GM18907 (cell line): Measurements from ENCODE around the gene TBC1D10A.
A peak's percentile ranks its signal among the peaks of the same experiment; 100 is the strongest.

ENCODE experiments used
- ATAC-seq: cut with Tn5 transposase; IDR thresholded peaks from one replicate; pipeline ENCODE4 v1.9.1; 2021; ENCODE audit warnings: mild to moderate bottlenecking, moderate library complexity; ENCODE audit not compliant: unreplicated experiment

Gene TBC1D10A, protein sequence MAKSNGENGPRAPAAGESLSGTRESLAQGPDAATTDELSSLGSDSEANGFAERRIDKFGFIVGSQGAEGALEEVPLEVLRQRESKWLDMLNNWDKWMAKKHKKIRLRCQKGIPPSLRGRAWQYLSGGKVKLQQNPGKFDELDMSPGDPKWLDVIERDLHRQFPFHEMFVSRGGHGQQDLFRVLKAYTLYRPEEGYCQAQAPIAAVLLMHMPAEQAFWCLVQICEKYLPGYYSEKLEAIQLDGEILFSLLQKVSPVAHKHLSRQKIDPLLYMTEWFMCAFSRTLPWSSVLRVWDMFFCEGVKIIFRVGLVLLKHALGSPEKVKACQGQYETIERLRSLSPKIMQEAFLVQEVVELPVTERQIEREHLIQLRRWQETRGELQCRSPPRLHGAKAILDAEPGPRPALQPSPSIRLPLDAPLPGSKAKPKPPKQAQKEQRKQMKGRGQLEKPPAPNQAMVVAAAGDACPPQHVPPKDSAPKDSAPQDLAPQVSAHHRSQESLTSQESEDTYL

DNA sequence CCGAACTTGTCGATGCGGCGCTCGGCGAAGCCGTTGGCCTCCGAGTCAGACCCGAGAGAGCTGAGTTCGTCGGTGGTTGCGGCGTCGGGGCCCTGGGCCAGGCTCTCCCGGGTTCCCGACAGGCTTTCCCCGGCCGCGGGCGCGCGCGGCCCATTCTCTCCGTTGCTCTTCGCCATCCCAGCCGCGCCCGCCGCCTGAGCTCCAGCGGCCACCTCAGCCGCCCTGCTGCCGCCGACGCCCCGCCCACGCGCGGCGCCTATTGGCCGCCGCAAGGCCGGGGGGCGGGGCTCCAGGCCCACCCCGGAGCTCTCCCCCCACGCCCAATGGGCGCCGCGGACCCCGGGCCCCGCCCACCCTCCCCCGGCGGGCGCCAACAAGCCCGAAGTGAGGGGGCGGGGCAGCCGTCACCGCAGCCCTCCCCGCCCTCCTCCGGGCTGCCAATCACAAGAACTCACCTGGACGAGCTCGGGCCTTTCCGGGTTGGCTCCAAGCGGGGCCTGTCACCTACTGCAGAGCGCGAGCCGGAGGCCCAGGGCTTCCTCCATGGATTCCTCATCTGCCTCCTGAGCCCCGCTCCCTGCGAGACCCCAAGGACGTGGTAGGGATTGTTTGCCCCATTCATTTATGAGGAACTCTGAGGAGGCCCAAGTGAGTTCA, at the start of gene TBC1D10A:
TBC1D10A (minus strand) TSS at position 236 of the 657 bp plus-strand sequence; CDS start at position 176, 60 bp downstream.
- ATAC-seq: peak; percentile 80

DNA sequence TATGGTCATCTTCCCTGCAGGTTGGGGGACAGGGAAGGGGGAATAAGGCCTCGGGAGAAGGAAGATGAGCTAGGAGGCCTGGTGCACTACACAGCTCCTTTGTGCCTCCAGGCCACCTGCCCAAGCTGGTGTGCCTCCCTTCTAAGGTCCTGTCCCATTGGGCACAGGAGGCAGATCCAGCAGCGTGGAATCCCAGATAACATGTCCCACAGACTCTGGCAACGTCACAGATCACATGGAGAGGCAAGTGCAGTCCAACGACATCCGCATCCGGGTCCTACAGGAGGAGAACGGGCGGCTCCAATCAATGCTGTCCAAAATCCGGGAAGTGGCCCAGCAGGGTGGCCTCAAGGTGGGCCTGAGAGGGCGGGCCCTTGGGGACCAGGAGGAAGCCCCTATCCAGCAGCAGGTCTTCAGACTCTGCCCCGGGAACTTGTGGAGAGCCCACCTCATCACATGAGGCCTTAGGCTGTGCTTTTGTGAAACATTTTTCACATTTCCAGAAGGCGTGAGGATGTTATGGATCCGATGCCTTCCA, 48.6 kb upstream of the TBC1D10A start:
- ATAC-seq: no peak

DNA sequence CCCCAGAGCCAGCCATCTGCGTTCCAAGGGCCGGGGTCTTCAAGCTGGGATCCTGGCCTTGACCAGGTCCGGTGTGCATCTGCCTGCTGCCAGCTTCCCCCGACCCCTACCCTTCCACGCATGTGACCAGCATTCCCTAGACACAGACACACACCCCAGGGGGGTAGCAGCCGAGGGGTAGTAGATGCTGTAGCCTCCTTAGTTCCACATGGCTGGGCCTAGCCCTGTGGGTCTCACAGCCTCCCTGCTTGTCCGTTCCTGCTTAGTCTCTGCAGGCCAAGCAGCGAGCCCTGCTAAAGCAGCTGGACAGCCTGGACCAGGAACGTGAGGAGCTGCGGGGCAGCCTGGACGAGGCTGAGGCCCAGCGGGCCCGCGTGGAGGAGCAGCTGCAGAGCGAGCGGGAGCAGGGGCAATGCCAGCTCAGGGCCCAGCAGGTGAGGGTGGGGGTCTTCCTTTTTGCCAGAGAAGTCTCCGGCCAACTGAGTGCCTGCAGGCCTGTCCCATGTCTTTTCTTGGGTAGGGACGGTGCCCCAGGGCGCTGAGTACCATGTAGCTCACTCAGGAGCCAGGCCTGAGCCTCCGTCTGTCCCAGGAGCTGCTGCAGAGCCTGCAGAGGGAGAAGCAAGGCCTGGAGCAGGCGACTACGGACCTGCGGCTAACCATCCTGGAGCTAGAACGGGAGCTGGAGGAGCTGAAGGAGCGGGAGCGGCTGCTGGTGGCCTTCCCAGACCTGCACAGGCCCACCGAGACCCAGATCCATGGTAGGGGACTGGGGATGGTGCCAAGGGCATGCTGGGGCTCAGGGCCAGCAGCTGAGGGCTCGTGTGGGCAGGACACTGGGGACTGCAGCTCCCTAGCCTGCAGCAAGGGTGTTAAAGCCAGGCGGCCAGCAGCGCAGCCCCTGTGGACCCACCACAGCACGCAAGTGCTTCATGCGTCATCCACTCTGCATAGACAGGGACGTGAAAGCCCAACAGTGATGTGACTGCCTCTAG, 46.9 kb upstream of the TBC1D10A start:
- no peak for ATAC-seq

DNA sequence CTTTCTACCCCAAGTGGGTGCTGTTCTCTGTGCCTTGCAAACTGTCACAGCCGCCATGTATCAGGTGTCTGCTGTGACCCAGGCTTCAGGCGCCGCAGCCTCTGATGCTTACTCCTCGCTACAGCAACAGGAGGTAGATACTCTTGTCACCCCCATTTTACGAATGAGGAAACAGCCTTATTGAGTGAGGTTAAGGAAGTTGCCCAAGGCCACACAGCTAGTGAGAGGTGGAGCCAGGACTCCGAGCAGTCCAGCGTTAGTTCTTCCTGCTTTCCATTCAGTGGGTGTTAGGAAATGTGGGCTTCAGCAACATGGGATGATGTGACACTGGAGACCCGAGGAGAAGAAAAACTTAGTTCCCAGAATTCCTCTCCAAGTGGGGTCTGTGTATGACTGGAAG, 46.2 kb upstream of the TBC1D10A start:
- ATAC-seq: no peak

DNA sequence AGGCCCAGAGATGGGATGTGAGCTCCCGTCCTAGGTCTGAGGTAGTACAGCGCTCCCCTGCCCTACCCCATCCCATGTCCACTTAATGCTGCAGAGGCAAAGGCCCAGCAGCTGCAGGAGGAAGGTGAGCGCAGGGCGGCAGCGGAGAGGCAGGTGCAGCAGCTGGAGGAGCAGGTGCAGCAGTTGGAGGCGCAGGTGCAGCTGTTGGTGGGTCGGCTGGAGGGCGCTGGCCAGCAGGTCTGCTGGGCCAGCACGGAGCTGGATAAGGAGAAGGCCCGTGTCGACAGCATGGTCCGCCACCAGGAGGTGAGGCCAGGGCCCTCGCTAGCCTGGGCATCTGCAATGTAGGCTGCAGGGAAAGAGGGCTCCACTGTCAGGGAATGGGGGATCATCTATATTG, 45.2 kb upstream of the TBC1D10A start:
- ATAC-seq: no peak

DNA sequence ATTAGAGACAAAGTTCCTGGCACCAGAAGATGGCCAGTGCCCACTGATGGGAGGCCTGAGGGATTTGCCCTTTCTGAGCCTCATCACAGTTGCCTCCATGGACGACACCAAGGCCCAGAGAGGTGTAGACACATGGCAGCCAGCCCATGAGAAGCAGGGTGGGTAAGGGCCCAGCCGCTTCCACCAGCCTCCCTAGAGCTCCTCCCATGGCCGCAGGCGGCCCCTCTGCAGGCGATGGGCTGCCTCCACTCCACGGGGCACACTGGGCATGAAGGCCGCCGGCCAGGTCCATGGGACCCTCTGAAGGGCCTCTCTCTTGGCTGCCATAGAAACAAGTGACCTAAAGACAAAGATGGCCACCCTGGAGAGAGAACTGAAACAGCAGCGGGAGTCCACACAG, 44.6 kb upstream of the TBC1D10A start:
- no peak for ATAC-seq

DNA sequence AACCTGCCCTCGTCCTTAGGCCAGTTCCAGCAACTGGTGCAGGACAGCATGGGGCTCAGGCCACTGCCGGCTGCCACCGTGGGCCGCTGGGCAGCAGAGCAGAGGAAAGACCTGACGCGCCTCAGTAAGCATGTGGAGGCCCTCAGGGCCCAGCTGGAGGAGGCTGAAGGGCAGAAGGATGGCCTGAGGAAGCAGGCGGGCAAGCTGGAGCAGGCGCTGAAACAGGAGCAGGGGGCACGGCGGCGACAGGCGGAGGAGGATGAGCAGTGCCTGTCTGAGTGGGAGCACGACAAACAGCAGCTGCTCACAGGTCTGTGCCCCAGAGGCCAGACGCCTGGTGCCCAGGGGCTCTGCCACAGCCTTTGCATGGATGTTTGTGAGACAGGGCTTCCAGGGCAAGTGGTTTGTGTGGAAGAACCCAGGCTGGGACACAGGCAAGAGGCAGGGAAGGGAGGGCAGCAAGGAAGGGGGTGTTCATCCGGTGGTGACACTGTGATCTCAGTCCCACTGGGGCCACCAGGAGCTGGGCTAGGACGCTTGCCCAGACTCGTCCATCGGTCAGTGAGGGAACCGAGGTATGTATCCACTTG, 44.0 kb upstream of the TBC1D10A start:
- ATAC-seq: no peak

DNA sequence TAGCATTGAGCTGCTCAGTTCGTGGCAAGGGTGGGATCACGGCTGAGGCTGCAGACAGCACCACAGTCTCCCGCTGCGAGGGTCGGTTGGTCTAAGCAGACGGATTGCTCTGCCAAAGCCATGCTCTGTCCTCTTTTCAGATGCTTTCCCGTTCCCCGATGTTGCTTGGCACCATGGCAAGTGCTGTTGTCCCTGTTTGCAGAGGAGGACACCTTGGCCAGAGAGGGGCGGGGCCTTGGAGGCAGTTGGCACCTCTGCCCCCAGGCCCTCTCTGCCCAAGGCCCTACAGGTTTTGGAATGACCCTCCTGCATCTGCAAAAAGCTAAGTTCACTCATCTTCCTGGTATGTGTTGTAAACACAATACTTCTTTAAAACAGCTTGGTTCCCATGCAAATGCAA, 41.7 kb upstream of the TBC1D10A start:
- no peak for ATAC-seq

DNA sequence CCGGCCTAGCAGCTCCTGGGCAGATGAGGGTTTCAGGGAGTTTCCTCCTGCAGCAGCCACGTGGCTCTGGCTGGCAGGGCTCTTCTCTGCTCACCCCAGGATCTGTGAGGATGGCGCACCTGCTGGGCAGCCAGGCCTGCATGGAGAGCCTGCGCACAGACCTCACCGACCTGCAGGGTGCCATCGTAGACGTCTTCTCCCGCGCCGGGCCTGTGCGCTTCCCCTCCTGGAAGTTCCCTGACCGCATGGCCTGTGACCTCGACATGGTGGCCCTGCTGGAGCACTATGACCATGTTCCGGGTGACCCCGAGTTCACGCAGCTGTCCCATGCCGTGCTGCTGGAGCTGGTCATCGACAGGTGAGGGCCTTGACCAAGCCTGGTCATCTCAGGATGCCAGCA, 39.1 kb upstream of the TBC1D10A start:
- no peak for ATAC-seq

DNA sequence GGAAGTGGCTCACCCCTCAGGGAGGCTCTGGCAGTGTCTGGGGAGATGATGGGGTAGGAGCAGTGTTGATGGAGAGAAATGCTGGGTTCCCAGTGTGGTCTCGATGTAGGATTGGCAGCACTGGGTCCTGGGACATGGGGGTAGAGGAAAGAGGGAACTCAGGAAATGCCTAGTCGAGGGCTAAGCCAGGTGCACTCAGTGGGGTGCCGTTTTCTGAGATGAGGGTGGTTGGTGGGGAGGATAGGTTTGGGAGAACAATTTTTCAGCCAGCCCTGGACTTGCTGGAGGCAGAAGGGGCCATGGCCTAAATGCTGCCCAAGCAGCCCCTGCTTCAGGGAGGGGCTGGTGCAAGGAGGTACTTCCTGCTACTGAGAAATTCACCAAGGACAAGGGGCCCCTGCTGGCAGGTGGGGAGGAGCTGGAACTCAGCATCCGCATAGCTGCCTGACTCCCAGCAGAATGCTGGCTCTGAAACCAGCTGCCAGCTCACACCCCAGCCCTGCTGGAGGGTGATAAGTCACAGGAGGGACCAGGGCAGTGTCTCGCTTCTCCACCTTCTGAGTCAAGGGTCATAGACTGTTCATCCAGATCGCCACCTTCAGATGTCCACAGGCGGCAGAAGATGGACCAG, 36.0 kb upstream of the TBC1D10A start:
- no peak for ATAC-seq

DNA sequence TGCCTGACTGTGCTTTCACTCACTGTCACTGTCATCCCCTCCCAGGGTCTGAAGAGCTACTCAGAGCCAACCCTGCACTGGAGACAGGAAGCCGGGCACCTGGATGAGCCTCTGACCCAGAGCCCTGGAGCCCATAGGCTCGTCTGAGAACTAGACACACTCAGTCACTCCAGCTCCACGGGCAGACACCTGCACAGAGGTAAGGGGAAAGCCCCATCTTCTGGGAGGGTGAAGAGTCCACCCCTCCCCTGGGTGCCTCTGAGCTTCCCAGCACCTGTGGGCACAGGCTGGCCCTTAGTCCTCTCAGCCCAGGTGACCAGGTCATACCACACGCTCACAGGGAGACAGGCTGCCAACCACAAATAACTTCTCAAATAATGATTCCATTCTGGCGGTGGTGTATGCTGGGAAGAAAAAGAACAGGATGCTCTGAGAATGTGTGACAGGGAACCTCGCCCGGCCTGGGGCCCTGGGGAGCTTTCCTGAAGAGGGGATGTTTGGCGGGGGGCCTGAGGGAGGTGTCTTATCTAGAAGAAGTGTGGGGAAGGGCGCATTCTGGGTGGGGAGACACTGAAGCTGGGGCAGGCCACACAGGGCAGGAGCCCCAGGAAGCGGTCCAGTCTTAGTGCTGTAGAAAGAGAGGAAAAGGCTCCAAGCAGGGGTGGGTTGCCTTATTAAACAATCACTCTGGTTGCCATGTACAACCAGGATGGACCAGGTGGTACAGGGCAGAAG, 35.3 kb upstream of the TBC1D10A start:
- no peak for ATAC-seq

DNA sequence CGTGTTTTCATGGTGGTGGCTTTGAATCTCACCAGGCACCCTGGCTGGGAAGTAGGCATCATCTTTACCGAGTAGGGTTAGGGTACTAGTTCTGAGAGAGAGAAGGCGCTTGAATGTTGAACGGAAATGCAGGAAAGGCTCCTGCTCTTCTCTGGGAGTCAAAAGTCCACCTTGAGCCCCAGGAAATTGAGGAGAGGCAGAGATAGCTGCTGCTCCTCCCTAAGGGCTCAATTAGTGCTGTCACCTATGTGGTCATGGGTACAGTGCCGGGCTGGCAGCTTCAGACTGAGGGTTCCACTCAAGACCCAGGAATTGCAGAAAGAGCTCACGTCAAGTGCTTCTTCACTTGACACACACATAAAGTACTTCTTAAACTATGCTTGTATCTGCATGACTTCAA, 31.8 kb upstream of the TBC1D10A start:
- no peak for ATAC-seq

DNA sequence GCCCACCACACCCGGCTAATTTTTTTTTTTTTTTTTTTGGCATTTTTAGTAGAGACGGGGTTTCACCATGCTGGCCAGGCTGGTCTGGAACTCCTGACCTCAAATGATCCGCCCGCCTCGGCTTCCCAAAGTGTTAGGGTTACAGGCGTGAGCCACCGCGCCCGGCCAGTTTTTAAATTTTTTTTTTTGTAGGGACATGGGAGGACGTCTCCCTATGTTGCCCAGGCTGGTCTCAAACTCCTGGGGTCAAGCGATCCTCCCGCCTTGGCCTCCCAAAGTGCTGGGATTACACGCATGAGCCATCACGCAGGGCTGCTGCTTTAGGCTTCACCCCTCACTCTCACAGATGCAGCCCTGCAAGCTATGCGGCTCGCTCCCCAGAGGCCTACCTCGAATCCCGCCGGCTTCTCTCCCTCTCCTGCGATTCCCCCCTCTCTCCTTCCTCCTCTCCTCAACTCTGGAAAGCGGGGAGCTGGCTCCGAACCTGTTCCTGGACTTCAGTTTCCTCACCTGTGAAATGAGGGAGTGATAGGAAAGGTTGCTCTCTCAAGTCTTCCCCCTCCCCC, 31.0 kb upstream of the TBC1D10A start:
- no peak for ATAC-seq

DNA sequence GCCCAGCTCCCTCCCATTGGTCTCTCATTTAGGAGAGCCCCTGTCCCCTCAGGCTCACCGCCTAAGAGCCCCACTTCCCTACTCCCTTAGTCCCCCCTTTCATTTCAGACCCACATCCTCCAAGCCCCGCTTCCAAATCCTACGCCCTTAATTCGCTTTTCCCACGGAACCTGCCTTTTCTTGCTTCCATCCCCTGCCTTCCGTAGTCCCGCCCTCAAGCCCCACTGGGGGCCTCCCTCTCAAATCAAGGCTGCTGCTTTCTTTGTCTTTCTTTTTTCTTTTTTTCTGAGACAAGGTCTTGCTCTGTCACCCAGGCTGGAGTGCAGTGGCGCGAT, 30.5 kb upstream of the TBC1D10A start:
- ATAC-seq: no peak

DNA sequence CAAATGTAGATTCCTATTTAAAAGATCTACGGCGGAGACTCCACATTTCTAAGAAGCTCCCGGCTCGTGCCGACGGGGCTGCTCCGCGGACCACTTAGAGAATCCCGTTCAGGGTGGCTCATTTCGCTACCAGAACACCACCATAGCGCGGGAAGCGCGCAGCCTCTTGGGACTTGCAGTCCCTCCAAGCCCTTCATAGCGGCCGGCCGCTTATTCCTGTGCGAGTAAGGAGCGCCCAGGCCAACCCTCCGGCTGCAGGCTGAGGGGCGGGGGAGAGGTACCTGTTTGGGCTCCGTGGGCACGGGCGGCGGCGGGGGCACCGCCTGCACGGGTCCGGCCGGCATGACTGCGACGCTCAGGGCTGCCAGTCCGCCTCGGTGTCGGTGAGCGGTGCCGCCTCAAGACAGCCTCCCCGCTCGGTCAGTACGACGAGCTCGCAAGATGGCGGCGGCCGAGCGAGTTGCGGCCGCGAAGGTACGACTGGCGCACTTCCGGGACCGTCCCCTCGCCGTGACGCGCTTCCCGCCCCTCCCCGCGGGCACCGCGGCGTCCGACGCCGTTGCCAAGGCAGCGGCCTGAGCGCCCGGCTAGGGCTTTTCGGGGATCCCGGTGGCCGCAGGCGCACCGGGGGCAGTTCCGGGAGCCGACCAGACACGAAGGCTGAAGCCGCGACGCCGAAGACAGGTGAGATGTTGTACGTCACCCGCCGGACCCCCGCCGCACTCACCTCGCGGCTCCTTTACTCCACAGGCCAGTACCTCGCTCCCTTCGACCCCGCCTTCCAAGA, 29.9 kb upstream of the TBC1D10A start, which contains the start of the genes CCDC157 and SF3A1:
CCDC157 (plus strand) TSS at position 559 of the 787 bp plus-strand sequence. CDS start 8,994 bp downstream, outside the sequence.
SF3A1 (minus strand) TSS at position 446 of the 787 bp plus-strand sequence; CDS start at position 344, 102 bp downstream.
- ATAC-seq: peak; percentile 91

DNA sequence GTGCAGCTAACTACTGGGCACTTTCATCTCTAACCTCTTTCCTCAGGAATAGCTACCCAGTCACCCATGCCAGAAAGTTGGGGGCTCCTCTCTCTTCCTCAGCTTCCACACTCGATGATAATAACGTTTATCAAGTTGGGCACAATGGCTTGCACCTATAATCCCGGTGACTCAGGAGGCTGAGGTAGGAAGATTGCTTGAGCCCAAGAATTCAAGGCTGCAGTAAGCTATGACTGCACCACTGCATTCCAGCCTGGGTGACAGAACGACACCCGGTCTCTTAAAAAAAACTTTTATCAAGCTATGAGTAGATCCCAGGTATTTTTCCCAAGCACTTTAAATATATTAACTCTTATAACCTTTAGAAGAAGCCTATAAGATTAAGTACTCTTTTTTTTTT, 27.9 kb upstream of the TBC1D10A start:
- ATAC-seq: no peak

DNA sequence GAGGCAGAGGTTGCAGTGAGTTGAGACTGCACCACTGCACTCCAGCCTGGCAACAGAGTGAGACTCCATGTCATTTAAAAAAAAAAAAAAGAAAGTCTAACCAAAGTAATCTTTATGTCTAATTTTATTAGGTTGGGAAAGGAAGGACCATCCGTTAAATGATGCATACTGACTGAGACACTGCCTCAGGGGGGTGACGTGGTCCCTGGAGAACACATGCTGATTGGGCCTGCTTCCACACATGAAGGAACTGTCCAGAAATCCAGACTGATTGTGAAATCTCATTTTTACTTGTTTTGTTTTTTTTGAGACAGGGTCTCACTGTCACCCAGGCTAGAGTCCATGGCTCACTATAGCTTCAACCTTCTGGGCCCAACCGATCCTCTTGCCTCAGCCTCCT, 24.5 kb upstream of the TBC1D10A start:
- ATAC-seq: no peak

DNA sequence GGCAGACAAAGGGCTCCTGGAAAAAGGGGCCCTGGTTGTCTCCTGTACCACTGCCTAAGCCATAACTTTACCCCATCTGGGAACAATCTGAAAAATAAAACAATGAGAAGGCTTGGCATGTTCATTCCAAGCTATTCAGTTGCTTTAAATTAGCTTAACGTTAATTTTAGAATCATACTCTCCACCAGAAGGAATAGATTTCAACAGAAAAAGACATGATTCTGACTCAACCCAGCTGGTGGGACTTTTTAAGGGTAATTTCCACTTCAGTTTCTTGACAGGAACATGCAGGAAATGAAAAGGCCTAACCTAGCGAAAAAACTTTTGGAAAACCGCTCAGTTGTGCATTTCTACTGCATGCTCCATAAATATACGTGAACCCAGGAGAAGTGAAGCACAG, 22.1 kb upstream of the TBC1D10A start:
- no peak for ATAC-seq
